MM.1S (cell line): ENCODE data around the gene CNGB1.

ENCODE experiments used
- CTCF ChIP-seq: fragments of 300-600 bp; sonication (generic); IDR thresholded peaks from 2 replicates; pipeline ENCODE4 v1.5.1; 2016; ENCODE audit warnings: antibody characterized with exemption, low read length, mixed read lengths
- EZH2 ChIP-seq: fragments of 300-600 bp; sonication (generic); optimal IDR thresholded peaks from 2 replicates; pipeline ENCODE3; 2017; ENCODE audit warnings: low read depth, mild to moderate bottlenecking, antibody characterized with exemption, low read length, mixed read lengths
- EZH2phosphoT487 ChIP-seq: fragments of 300-600 bp; sonication (generic); IDR thresholded peaks from 2 replicates; pipeline ENCODE4 v1.6.1; 2018; ENCODE audit warnings: antibody characterized with exemption, low read length

- no peak for TF ChIP-seq CTCF
- TF ChIP-seq EZH2, result no peak
- no peak for TF ChIP-seq EZH2phosphoT487
Observed at GRCh38 chr16:57901480-57902069, 69.4 kb downstream of the CNGB1 start.
